LNCaP clone FGC (cell line): ENCODE results near the gene SCRN1.

Experiments used
- DNase-seq: peaks from one replicate; pipeline ENCODE4 v3.0.0-alpha.2; 2011; ENCODE audit warnings: low read depth
- H3K4me3 ChIP-seq: 2 replicates; pipeline ENCODE4 v1.5.1; 2011; ENCODE audit warnings: mild to moderate bottlenecking, low read depth, low read length, control low read depth
- TF ChIP-seq, protein P1 (sequence below): IDR thresholded peaks from 2 replicates; pipeline ENCODE4 v1.5.1; 2012; ENCODE audit warnings: mild to moderate bottlenecking; ENCODE audit not compliant: control insufficient read depth, insufficient read depth; ENCODE audit errors: extremely low read depth

SCRN1 gene

GRCh38 chr7:30022991-30023390 lies 33.4 kb upstream of the SCRN1 start:
- H3K4me3 ChIP-seq, result no peak overlapping the region
- TF ChIP-seq, protein P1, sequence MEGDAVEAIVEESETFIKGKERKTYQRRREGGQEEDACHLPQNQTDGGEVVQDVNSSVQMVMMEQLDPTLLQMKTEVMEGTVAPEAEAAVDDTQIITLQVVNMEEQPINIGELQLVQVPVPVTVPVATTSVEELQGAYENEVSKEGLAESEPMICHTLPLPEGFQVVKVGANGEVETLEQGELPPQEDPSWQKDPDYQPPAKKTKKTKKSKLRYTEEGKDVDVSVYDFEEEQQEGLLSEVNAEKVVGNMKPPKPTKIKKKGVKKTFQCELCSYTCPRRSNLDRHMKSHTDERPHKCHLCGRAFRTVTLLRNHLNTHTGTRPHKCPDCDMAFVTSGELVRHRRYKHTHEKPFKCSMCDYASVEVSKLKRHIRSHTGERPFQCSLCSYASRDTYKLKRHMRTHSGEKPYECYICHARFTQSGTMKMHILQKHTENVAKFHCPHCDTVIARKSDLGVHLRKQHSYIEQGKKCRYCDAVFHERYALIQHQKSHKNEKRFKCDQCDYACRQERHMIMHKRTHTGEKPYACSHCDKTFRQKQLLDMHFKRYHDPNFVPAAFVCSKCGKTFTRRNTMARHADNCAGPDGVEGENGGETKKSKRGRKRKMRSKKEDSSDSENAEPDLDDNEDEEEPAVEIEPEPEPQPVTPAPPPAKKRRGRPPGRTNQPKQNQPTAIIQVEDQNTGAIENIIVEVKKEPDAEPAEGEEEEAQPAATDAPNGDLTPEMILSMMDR, result no peak
- DNase-seq, result no peak

- no peak for DNase-seq
- H3K4me3 ChIP-seq, result no peak overlapping the region
- TF ChIP-seq, protein P1, result no peak
These were observed 30.9 kb upstream of the SCRN1 start for GRCh38 chr7:30020535-30020934.

DNA sequence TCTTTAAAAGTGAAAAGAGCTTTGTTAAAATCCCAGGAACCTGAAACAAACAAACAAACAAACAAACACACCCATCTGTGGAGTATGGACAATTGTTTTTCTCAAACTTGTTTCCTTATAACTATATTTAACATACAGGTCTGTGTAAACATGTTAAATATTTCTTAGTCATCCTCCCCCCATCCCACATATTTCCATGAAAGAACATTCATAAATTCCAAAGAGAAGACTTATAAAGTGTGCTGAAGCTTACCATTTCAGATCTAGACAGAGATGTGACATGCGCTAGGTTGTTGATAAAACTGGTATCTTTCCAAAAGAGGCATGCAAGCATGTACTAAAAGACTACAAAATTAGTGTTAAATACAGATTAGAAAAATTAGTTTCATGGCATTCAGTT lies 30.4 kb upstream of the SCRN1 start:
- TF ChIP-seq, protein P1, result no peak
- DNase-seq, result no peak
- H3K4me3 ChIP-seq, result no peak overlapping the region

DNA sequence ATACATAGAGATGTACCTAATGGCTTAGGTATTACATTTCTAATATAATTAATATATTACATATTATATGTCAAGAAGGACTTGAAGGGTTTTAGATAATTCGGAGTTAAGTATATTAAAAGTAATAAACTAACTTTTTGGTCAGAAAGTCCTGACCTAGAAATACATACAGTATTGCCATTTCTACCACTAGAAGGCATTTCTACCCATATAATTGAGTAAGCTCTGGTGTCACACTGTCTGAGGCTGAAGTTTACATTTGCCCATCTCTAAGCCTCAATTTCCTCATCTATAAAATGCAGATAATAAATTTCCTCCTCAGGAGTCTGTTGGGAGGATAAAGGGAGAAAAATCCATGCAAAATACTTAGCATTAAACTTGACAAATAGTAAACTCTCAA lies 29.8 kb upstream of the SCRN1 start:
- no peak for DNase-seq
- TF ChIP-seq, protein P1, result peak; percentile 30
- H3K4me3 ChIP-seq, result no peak overlapping the region

DNA sequence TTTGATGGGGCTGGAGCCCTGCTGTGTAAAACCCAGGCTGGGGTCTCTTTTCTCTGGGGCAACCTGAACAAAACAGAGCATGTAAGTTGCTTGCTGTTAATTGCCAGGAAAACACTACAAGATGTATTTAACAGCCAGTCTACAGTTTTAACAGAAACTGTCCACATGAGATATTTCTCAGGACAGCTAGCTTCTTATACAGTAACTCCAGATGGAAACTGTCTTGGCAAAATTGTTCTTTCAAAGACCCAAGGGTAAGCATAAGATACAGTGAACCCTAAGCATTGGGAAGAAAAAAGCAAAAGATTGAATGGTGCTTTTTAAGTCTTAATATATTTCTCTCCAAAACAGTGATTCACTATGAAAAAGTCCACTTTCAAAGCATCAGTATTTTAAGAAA lies 28.9 kb upstream of the SCRN1 start:
- no peak for DNase-seq
- TF ChIP-seq, protein P1, result no peak
- no peak overlapping the region for H3K4me3 ChIP-seq

GRCh38 chr7:30012757-30013156 lies 23.2 kb upstream of the SCRN1 start:
- no peak overlapping the region for H3K4me3 ChIP-seq
- TF ChIP-seq, protein P1, result no peak
- DNase-seq, result peak; percentile 79

DNA sequence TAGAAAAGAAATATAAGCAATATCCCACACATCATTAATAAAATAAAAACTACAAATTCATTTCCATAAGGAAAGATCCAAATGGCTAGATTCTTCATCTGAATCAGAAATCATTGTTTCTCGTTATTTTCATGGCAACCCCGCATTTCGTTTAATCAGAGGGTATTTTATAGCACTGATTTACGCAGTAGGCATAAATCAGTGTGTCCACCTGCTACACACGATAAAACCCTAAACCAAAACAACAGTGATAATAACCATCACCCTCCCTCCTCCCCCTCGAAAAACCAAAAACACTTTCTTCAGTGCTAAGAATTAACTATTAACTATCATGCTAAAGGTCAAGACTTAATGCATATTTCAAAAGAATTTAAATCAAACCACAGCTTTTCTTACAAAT lies 20.4 kb upstream of the SCRN1 start:
- TF ChIP-seq, protein P1, result no peak
- no peak for DNase-seq
- no peak overlapping the region for H3K4me3 ChIP-seq
